ENCODE data around the gene MAP2.

GRCh38 chr2:209767316-209767715 is 343.5 kb downstream of the MAP2 start:
- TF ChIP-seq CTCF (IDR thresholded peaks at IDR 0.05), result no peak
- no peak for TF ChIP-seq POLR2A (IDR thresholded peaks at IDR 0.05)

Measured in heart left ventricle (tissue), 13 donors.